ENCODE results near the gene PPT1. TPM values are rescaled to one million over a fixed set of nuclear protein-coding genes. Genes with fewer than 3 reads are reported as not detected.
"Not testable (repeated sequence)": the region's sequence is repeated elsewhere in the genome, so short reads cannot be mapped to it uniquely, and the experiment has no call there.

Gene PPT1
- total RNA-seq, 1 experiment from 2014 or later = 67.5 TPM

GRCh38 chr1:40102038-40102437 lies 5.0 kb upstream of the PPT1 start:
- no peak for DNase-seq
- Histone ChIP-seq H3K9me3 (peaks cover 9% of the 10 kb centered on the region), H3K36me3 (no peaks in the 10 kb centered on the region), H3K27me3 (0 out of 2 replicates have a peak, but pooled peaks cover 2% of the 10 kb centered on the region), H3K4me3 (no peak overlapping the region)

- H3K9me3 ChIP-seq = no peaks in the 10 kb centered on the region
- DNase-seq = no peak
- no peaks in the 10 kb centered on the region; the same call in 1 of the 2 replicates for H3K36me3 ChIP-seq
- peak overlapping the region; percentile 92 for H3K4me3 ChIP-seq
- H3K27me3 ChIP-seq = no peaks in the 10 kb centered on the region
Observed at GRCh38 chr1:40096646-40096976, 441 bp downstream of the PPT1 start.

GRCh38 chr1:40095806-40096205 lies 1.2 kb downstream of the PPT1 start:
- H3K36me3 ChIP-seq = peaks cover 1% of the 10 kb centered on the region

GRCh38 chr1:40094466-40095110 lies 2.5 kb downstream of the PPT1 start:
- no peaks in the 10 kb centered on the region for H3K27me3 ChIP-seq
- H3K4me3 ChIP-seq = no peak overlapping the region
- H3K36me3 ChIP-seq = peaks cover 12% of the 10 kb centered on the region
- no peaks in the 10 kb centered on the region for H3K9me3 ChIP-seq
- DNase-seq = no peak

More at GRCh38 chr1:40095806-40096205, 1.2 kb downstream of the PPT1 start:
- Histone ChIP-seq H3K27me3 (no peaks in the 10 kb centered on the region), H3K9me3 (no peaks in the 10 kb centered on the region), H3K4me3 (no peak overlapping the region)
- DNase-seq = no peak

GRCh38 chr1:40092706-40093639 lies 4.1 kb downstream of the PPT1 start:
- no peak overlapping the region for H3K4me3 ChIP-seq
- no peak for DNase-seq

GRCh38 chr1:40092241-40092640 lies 4.8 kb downstream of the PPT1 start:
- H3K4me3 ChIP-seq = no peak overlapping the region
- H3K27me3 ChIP-seq = no peaks in the 10 kb centered on the region
- no peak for DNase-seq
- peaks cover 21% of the 10 kb centered on the region for H3K36me3 ChIP-seq
- no peaks in the 10 kb centered on the region for H3K9me3 ChIP-seq

More at GRCh38 chr1:40092706-40093639, 4.1 kb downstream of the PPT1 start:
- Histone ChIP-seq H3K36me3 (peaks cover 21% of the 10 kb centered on the region), H3K9me3 (no peaks in the 10 kb centered on the region), H3K27me3 (no peaks in the 10 kb centered on the region)

GRCh38 chr1:40090652-40091355 lies 6.2 kb downstream of the PPT1 start:
- no peaks in the 10 kb centered on the region for H3K27me3 ChIP-seq
- no peaks in the 10 kb centered on the region for H3K9me3 ChIP-seq
- no peak overlapping the region for H3K4me3 ChIP-seq
- H3K36me3 ChIP-seq = peaks cover 21% of the 10 kb centered on the region
- no peak for DNase-seq

GRCh38 chr1:40084750-40085149 lies 12.3 kb downstream of the PPT1 start:
- not testable (repeated sequence) for H3K27me3 ChIP-seq, H3K4me3 ChIP-seq, H3K9me3 ChIP-seq
- H3K36me3 ChIP-seq = peaks cover 18% of the 10 kb centered on the region
- DNase-seq = peak; percentile 73

GRCh38 chr1:40081871-40082270 lies 15.2 kb downstream of the PPT1 start:
- Histone ChIP-seq H3K9me3 (no peaks in the 10 kb centered on the region), H3K36me3 (peaks cover 18% of the 10 kb centered on the region), H3K4me3 (no peak overlapping the region), H3K27me3 (no peaks in the 10 kb centered on the region)
- DNase-seq = no peak

GRCh38 chr1:40079774-40080400 lies 17.2 kb downstream of the PPT1 start:
- Histone ChIP-seq H3K27me3 (no peaks in the 10 kb centered on the region), H3K4me3 (no peak overlapping the region), H3K36me3 (peaks cover 21% of the 10 kb centered on the region), H3K9me3 (no peaks in the 10 kb centered on the region)
- no peak for DNase-seq

- H3K9me3 ChIP-seq = no peaks in the 10 kb centered on the region
- no peaks in the 10 kb centered on the region for H3K27me3 ChIP-seq
- DNase-seq = peak; percentile 35
- peaks cover 24% of the 10 kb centered on the region for H3K36me3 ChIP-seq
- H3K4me3 ChIP-seq = no peak overlapping the region
Observed at GRCh38 chr1:40078512-40079333, 18.3 kb downstream of the PPT1 start.

- peak; percentile 65 for DNase-seq
- Histone ChIP-seq H3K4me3 (no peak overlapping the region), H3K9me3 (no peaks in the 10 kb centered on the region), H3K27me3 (no peaks in the 10 kb centered on the region), H3K36me3 (peaks cover 36% of the 10 kb centered on the region)
Observed at GRCh38 chr1:40076895-40077312, 20.1 kb downstream of the PPT1 start.

GRCh38 chr1:40075266-40075665 lies 21.8 kb downstream of the PPT1 start:
- Histone ChIP-seq H3K36me3 (peaks cover 52% of the 10 kb centered on the region), H3K27me3 (no peaks in the 10 kb centered on the region), H3K4me3 (no peak overlapping the region), H3K9me3 (no peaks in the 10 kb centered on the region)
- no peak for DNase-seq

- DNase-seq = no peak
- H3K27me3 ChIP-seq = no peaks in the 10 kb centered on the region
- H3K9me3 ChIP-seq = no peaks in the 10 kb centered on the region
- peaks cover 69% of the 10 kb centered on the region for H3K36me3 ChIP-seq
- no peak overlapping the region for H3K4me3 ChIP-seq
Observed at GRCh38 chr1:40073062-40073461, 24.0 kb downstream of the PPT1 start.

GRCh38 chr1:40072142-40072541 lies 24.9 kb downstream of the PPT1 start:
- Histone ChIP-seq H3K4me3 (no peak overlapping the region), H3K9me3 (no peaks in the 10 kb centered on the region), H3K36me3 (peaks cover 71% of the 10 kb centered on the region), H3K27me3 (no peaks in the 10 kb centered on the region)
- DNase-seq = no peak

GRCh38 chr1:40067851-40068250 lies 29.2 kb downstream of the PPT1 start:
- Histone ChIP-seq H3K27me3 (no peaks in the 10 kb centered on the region), H3K36me3 (peaks cover 91% of the 10 kb centered on the region), H3K9me3 (no peaks in the 10 kb centered on the region), H3K4me3 (no peak overlapping the region)
- no peak for DNase-seq

All from MG63 (cell line).